GM21423 (cell line): ENCODE data around the gene TICAM1.
"Not testable (repeated sequence)": the region's sequence is repeated elsewhere in the genome, so short reads cannot be mapped to it uniquely, and the experiment has no call there.

ENCODE experiments used
- ATAC-seq: cut with Tn5 transposase; IDR thresholded peaks from one replicate; pipeline ENCODE4 v1.9.1; 2021; ENCODE audit warnings: mild to moderate bottlenecking, moderate library complexity; ENCODE audit not compliant: unreplicated experiment

Gene TICAM1

DNA sequence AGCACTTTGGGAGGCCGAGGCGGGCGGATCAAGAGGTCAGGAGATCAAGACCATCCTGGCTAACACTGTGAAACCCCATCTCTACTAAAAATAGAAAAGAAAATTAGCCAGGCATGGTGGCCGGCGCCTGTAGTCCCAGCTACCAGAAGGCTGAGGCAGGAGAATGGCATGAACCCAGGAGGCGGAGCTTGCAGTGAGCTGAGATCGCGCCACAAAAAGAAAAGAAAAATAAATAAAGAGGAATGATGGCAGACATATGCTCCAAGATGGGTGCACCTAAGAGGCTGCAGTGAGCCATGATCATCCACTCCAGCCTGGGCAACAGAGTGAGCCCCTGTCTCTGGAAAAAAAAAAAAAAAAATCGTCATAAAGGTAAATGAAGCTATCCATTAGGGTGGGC lies 14.5 kb upstream of the TICAM1 start:
- ATAC-seq: not testable (repeated sequence)

DNA sequence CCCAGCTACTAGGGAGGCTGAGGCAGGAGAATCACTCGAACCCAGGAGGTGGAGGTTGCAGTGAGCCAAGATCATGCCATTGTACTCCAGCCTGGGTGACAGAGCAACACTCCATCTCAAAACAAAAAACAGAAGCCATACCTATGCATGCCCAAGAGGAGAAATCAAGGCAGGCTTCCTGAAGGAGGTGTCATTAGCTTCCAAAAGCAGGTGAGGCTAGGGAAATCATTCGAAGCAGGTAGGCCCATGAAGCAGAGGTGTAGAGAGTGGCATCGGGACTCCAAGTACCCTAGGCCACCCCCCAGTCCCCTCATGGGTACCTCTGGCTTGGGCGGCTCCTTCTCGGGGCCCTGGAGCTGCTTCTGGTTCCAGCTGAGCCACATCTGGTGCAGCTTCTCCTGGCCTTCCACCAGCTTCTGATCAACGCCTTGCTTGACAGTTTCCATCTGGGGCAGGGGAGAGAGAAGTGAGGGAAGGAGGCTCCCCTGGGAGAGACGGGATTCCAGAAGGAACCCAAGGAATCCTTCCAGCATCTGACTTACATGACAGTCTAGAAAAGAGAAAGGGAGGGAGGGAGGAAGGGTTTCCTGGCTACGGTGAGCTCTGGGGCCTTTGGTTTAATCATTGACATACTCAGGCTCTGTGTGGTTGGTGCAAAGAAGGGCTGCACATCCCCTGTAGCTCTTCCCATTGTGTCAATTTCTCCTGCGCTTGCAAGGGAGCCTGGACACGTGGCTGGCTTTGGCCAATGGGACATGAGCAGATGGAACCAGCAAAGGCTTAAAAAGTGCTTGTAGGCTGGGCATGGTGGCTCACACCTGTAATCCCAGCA lies 13.1 kb upstream of the TICAM1 start:
- no peak for ATAC-seq

DNA sequence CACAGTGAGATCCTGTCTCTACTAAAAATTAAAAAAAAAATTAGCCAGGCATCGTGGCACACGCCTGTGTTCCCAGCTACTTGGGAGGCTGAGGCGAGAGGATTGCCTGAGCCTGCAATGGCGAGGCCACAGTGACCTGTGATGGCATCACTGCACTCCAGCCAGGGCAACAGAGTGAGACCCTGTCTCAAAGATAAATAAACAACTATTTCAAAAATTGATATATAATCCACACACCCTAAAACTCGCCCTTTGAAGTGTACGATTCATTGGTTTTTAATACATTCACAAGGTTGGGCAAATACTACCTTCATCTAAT lies 12.1 kb upstream of the TICAM1 start:
- ATAC-seq: no peak

DNA sequence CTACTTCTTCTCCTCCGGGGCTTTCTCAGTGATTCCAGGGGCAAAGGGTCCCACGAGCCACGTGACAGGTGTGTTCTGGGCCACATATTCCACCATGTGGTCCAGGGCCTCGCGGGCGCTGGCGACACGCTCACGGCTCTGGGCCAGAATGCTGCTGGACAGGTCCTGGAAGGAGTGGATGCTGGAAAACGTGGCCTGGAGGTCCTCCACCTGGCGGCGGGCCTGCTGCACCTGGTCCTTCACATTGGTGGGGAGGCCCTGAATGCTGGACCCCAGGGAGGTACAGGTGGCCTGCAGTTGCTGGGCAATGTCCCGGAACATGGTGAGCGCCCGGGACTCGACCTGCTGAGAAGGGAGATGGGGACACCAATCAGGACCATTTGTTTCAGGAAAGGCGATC lies 7.7 kb upstream of the TICAM1 start:
- no peak for ATAC-seq

DNA sequence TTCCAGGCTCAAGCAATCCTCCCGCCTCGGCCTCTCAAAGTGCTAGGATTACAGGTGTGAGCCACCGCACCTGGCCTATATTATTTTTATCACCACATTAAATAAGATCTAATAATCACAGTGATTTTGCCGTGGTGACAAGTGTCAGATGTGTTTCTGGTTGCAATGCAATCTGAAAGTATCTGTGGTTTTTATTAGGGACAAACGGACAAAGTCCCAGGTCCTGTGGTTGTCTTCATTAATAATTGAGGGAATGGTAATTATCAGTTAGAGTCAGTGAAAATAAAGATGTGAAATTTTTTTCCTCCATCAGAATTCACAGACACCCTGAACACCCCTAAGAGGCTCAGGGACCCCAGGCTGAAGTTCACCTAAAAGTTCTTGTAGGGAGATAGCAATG lies 1.3 kb upstream of the TICAM1 start:
- no peak for ATAC-seq

DNA sequence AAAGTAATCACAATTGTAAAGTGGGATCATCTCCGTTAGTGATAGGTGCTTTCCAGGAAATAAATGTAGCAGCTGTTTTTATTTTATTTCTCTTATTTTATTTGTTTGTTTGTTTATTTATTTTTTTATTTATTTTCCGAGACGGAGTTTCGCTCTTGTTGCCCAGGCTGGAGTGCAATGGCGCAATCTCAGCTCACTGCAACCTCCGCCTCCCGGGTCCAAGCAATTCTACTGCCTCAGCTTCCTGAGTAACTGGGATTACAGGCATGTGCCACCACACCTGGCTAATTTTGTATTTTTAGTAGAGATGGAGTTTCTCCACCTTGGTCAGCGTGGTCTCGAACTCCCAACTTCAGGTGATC lies 448 bp upstream of the TICAM1 start:
- not testable (repeated sequence) for ATAC-seq

DNA sequence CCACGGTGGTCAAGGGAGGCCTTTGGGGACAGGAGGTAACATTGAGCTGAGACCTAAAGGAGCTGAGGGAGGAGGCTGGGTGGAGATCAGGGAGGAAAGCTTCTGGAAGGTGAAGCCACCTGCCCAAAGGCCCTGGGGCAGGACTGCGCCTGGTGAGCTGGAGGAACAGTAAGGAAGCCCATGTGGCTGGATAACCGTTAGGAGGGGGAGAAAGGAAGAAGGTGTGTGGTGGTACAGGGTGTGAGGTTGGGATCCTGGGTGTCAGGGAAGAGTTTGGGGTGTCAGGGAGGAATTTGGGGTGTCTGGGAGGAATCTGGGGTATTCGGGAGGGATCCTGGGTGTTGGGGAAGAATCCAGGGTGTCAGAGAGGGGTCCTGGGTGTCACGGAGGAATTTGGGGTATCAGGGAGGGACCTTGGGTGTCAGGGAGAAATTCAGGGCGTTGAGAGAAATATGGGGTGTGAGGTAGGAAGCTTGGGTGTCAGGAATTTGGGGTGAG lies 695 bp downstream of the TICAM1 start:
- ATAC-seq: no peak

DNA sequence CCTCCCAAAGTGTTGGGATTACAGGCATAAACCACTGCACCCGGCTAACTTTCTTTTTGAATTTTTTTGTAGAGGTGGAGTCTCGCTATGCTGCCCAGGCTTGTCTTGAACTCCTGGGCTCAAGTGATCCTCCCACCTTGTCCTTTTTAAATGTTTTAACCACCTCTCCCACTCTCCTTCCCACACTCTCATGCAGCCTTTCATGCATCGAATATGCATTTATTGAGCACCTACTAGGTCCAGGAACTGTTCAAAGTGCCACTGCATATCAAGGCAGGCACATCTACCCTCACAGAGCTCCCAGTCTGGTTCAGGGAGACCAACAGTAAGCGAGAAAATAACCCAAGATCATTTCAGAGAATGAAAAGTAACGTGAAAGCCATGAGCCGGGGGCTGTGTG lies 1.2 kb downstream of the TICAM1 start:
- ATAC-seq: no peak

DNA sequence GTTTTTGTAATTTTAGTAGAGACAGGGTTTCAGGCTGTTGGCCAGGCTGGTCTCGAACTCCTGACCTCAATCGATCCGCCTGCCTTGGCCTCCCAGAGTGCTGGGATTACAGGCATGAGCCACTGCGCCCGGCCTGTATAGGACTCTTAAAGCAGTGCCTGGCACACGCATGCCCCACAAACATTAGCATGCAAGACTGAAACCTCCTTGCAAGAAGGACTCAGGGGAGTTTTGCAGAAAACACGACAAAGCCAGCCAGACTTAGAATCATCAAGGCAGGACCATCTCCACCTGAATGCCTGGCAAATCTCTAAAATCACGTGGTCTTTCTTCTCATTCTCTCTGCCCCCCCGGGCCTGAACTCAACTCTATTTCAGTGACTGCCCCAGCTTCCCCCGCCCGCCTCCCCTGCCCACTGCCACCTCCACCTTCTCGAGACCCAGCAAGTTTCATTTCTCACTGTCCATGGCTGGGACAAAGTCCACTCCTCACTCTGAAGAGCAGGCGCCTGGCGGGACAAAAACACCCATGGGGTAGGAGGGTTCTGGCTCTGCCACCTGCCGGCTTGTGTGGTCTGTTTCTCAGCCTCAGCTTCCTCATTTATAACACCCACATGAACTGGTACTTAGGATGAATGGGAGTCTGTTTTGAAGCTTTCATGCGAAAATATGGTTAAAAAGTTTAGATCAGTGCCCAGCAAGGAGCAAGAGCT lies 2.4 kb downstream of the TICAM1 start:
- no peak for ATAC-seq

DNA sequence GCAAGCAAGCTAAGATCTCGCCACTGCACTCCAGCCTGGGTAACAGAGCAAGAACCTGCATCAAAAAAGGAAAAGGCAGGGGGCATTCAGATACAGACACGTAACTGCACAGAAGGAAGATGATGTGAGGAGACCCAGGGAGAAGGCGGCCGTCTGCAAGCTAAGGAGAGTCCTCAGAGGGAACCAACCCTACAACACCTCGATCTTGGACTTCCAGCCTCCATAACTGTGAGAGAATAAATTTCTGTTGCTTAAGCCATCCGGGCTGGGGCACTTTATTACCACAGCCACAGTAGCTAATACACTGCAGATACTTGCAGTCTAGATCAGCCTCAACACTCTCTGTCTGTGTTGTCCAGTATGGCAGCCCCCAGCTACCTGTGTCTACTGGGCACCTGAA lies 7.9 kb downstream of the TICAM1 start:
- no peak for ATAC-seq

DNA sequence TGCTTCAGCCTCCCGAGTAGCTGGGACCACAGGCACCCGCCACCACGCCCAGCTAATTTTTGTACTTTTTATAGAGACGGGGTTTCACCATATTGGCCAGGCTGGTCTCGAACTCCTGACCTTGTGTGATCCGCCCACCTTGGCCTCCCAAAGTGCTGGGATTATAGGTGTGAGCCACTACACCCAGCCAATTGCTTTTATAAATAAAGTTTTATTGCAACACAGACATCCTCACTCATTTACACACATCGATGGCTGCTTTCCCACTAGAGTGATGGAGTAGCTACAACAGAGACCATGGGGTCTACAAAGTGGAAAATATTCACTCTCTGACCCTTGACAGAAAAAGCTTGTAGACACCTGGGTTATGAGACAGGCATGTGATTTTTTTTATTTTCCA lies 9.2 kb downstream of the TICAM1 start:
- ATAC-seq: not testable (repeated sequence)

DNA sequence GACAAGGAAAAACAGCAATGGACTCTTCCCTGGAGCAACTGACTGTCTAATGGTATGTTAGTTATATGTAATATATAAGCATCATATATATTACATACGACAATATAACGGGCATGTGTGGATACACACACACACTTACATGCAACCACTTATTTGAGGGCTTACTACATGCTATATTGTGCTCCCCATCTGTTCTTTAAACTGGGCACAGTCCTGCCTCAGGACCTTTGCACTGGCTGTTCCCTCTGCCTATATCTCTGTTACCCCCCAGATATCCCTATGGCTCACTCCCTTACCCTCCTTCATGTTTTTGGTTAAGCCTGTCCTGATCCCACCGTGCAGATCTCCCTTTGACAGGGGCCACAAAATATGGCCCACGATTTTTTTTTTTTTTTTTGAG lies 10.2 kb downstream of the TICAM1 start:
- no peak for ATAC-seq

DNA sequence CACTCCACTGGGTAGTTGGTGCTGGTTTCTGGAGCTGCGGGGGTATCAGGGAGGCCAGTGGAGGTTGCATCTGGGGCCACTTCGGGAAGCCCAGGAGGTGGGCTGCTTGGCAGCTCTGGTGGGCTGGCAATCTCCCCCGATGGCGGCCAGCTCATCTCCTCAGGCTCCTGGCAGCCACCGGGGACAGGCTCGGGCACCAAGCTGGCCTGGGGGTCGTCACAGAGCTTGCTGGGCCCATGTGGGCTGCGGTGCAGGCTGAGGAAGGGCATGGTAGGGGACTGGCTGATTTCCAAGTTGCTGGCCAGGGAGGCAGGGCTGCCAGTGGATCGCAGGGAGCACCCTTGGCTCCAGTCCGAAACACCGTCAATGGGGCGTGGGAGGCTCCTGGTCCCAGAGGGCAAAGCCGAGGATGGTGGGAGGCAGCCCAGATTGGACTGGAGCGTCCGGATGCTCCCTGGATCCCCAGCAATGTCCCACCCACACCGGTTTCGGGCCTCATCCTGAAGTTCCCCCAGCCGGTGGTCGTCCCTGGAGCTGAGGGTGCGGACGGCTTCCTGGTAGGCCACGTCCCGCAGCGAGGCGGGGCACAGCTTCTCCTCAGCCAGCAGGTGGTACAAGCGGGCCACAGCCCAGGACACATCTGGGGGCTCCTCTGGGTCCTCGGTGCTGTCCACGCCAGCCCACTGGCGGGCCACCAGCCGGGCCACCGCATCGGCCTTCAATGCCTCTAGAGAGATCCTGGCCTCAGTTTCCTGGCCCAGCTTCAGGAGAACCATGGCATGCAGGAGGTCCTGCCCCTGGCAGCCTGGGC lies 13.8 kb downstream of the TICAM1 start:
- no peak for ATAC-seq

DNA sequence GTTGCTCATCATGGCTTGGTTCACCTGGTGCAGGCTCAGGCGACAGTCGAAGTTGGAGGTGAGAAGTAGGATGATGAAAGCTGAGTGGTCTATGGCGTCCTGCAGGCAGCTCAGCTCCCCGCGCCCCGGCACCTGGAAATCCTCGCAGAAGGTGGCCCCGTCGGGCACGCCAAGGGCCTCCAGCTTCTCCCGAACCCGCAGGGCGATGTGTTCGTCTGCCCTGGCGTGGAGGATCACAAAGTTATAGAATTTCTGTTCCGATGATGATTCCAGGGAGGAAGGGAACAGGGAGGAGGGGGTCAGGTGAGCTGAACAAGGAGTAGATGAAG lies 14.6 kb downstream of the TICAM1 start:
- ATAC-seq: no peak

DNA sequence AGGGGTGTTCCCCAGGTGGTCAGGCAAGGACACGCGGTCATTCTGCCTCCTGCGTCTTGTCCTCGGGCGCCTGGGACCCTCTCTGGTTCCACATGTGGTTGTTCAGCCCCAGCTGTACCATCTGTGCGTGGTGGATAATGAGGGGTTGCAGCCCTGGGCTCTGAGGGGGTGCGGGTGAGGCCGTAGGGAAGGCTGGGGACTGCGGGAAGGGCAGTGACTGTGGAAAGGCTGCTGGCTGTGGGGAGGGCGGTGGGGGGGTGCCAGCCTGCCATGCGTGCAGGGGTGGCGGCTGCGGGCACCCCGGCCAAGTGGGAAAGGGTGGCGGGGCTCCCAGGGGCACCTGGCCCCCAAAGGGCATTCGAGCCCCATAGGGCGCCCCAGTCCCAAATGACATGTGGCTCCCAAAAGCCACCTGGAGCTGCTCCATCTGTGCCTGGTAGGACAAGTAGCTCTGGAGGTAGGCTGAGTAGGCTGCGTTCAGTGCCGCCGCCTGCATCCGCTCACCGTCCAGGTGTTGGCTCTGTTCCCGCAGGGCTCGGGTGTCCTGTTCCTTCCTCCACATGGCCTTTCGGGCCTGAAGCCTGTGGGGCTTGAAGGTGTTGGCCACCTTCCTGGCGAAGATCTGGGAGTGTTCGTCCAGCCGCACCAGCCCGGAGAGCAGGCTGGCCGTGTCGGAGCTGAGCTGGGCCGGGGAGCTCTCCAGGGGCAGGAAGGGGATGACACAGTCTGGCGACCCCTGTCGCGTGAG lies 15.1 kb downstream of the TICAM1 start:
- ATAC-seq: no peak

DNA sequence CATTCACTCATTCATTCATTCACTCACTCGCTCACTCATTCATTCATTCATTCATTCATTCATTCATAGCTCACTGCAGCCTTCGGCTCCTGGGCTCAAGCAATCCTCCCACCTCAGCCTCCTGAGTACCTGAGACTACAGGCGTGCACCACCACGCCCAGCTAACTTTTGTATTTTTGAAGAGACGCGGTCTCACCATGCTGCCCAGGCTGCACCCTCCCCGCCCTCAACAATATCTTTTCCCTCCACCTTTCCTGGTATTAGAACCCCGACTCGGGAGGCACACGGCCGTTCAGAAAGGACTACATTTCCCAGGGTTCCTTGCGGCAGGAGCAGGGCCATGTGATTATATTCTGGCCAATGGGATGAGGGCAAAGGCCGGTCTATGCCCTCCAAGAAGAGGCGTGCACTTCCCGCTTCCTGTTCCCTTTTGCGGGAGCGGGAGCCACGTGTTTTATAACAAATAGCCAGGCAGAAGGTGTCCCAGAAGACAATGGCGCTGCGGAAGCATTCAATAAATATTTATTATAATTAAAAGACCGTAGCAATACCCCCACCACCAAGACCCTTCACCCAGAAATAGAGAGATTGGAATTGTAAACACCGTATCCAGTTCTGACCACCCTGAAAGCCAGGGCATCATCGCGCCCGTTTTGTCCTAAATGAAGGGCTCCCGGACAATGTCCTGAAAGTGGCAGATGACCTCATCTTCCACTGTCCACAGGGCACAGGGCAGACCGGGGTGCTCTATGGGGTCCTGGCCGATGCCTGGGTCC lies 15.9 kb downstream of the TICAM1 start:
- ATAC-seq: no peak

DNA sequence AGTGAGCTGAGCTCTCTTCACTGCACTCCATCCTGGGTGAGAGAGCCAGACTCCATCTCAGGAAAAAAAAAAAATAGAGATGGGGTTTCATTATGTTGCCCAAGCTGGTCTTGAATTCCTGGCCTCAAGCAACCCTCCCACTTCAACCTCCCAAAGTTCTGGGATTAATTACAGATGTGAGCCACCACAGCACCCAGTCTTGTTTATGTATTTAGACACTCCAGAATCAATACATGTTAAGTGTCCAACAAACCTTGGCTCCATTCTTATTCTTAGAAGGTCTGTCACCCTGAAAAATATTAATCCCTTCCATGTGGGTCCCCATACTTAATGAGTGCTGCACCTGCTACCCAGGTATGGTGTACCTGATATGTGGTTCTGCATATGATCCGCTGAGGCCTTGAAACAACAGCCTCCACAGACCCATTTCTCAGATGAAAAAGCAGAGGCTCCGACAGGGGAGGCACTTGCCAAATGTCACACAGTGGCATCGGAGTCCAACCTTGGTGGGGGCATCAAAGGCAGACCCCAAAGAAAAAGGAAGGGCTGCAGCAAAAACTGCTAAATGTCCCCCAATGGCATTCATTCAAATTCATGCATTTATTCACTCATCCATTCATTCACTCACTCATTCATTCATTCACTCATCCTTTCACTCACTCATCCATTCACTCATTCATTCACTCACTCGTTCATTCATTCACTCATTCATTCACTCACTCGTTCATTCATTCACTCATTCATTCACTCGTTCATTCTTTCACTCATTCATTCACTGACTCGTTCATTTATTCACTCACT lies 16.7 kb downstream of the TICAM1 start:
- ATAC-seq: no peak

DNA sequence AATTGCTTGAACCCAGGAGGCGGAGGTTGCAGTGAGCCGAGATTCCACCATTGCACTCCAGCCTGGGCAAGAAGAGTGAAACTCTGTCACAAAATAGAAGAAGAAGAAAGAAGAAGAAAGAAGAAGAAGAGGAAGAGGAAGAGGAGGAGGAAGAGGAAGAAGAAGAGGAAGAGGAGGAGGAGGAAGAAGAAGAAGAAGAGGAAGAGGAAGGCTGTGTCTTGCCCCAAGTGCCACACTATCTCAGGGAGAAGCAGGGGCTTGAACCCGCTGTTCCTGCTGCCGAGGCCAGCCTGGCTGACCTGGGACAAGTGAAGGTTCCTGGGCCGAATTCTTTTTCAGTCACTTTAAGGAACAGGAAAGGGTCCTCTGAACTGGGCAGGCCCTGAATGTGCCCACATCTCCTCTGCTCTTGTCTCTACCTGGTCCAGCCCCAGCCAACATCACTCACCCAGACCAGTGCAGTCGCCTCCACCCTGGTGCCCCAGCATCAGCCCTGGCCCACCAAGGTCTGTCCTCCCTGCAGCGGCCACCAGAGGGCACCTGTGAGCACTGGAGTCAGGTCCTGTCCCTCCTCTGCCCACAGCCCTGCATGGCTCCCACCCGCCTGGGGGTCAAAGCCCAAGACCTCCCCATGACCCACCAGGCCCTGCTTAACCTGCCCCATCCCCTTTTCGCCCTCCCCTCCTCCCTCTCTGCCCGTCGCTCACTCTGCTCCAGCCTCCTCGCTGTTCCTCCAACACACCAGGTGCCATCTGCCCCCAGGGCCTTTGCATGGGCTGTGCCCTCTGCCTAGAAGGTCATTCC lies 20.0 kb downstream of the TICAM1 start:
- no peak for ATAC-seq

DNA sequence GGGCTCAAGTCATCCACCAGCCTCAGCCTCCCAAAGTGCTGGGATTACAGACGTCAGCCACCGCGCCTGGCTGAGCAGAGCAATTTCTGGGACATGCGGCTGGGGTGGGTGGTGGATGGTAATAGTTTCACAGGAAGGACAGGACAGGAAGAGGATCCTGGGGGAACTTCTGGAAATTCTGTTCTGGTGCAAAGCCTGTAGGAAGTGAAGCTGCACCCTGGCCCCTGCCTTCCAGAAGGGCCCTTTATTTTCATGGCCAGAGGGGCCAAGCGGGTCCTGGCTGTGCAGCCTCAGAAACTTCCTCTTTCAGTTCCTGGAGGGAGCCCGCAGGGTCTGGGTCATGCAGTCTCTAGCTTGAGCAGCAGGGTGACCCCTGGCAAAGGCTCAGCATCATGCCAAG lies 24.3 kb downstream of the TICAM1 start:
- ATAC-seq: no peak
